ENCODE data around the gene RBM19.

The RBM19 gene

DNA sequence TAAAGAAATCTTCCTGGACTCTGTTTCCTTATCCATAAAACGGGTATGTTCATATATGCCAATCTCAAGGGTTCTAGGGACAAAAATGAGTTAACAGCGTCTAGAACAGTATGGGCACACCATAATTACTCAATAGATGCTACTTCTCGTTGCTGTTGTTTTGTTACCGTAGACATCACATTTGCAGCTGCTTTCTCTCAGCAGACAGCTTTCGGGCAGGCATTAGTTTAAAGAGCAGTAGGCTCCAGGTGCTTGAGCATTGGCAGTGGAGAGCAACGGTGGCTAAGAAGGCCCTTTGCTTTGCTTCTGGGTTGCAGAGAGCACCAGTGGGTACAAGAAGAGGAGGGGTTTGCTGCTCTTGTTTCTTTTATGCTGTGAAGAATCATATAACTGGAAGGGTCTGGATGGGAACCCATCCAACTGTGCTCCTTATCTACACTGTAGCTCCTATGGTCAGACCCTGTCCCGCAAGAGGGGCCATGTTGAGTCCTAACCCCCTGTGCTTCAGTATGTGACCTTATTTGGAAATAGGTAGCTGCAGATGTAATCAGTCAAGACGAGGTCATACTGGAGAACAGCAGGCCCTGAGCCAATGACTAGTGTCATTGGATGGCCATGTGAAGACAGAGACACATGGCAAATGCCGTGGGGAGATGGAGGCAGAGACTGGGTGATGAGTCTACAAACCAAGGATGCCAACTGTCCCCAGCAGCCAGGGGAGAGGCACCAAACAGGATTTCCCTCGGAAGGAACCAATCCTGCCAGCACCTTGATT is 120.0 kb downstream of the RBM19 start:
- in situ Hi-C loops (cut with HindIII; ENCODE audit: low pct_unique_long_range_greater_than_20kb, low sequenced_read_pairs): no loop called here
- peak in 1 of 2 experiments; percentile 25 for DNase-seq (ENCODE audit: low read depth in 1 of 2, low spot score in 1 of 2)
- TF ChIP-seq JUND (IDR thresholded peaks at IDR 0.05; ENCODE audit: low read depth): no peak

DNA sequence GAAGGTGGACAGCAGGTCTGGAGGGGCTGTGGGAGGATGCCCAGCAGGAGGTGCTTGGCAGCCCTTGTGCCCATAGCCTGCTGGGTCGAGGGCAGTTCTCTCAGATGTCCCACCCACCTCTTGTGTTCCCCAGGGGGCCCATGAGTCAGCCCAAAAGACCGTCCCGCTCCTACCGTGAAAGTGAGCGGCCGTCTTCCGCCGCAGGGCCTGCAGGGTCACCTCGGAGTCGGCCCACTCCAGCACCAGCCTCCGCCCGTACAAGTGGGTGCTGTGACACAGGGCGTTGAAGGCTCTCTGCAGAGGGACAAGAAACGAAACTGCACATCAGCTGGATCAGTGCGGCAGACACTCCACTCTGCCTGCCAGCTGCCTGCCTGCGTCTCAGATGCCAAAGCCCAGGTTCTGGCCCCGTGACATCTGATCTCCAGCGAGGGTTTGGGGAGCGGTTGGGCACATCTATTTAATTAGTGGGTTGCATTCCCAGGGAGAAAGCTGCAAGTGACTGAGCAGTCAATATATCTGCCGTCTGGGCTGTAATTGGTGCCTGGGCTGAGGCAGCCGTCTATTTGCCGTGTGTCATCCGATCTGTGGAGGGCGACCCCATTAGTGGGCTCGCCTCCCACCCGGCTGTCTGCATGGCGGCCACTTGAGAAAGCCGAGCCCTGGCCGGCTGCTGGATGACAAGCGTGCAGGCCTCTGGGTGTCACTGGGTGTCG is 121.5 kb downstream of the RBM19 start:
- in situ Hi-C loops (cut with HindIII; ENCODE audit: low pct_unique_long_range_greater_than_20kb, low sequenced_read_pairs): no loop called here
- no peak for DNase-seq (ENCODE audit: low read depth in 1 of 2, low spot score in 1 of 2)

DNA sequence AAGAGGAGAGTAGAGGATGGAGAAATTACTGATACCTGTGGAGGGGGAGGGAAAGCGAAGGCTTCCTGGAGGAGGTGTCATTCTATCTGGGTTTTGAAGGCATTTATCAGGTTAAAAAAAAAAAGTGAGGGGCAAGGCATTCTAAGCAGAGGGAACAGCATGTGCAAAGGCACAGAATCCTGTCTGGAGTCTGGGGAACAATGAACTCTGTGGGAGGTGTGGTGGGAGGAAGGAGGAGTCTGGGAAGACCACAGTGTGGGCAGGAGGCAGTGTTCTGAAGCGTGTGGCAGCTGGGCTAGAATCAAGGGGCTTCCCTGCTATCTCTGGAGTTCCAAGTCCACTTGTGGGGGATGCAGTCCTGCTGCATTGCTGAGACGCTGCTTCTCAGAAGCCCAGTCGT is 123.4 kb downstream of the RBM19 start:
- DNase-seq (ENCODE audit: low read depth in 1 of 2, low spot score in 1 of 2): no peak
- no peak for TF ChIP-seq JUND (IDR thresholded peaks at IDR 0.05; ENCODE audit: low read depth)
- in situ Hi-C loops (cut with HindIII; ENCODE audit: low pct_unique_long_range_greater_than_20kb, low sequenced_read_pairs): no loop called here

More for the DNA sequence above, 121.5 kb downstream of the RBM19 start:
- no peak for TF ChIP-seq JUND (IDR thresholded peaks at IDR 0.05; ENCODE audit: low read depth)

DNA sequence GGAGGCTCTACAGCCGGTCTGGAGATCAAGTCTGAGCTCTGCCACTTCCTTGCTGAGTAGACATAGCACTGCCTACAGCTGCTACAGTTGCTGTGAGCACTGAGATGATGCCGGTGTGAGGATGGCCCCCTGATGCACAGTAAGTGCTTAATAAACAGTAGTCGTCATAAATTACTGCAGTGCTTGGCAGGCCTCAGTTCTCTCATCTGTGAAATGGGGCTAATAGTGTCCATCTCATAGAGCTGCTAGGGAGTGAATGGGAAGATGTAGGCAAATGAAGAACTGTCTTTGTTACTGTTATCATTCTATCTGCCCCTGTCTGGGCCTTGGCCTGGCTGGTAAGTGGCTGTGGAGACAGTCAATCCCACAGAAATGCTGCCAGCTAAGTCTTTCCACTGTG is 124.3 kb downstream of the RBM19 start:
- in situ Hi-C loops (cut with HindIII; ENCODE audit: low pct_unique_long_range_greater_than_20kb, low sequenced_read_pairs): no loop called here
- TF ChIP-seq JUND (IDR thresholded peaks at IDR 0.05; ENCODE audit: low read depth): no peak
- no peak for DNase-seq (ENCODE audit: low read depth in 1 of 2, low spot score in 1 of 2)

GRCh38 chr12:113840401-113841042 is 125.6 kb downstream of the RBM19 start:
- no peak for DNase-seq (ENCODE audit: low read depth in 1 of 2, low spot score in 1 of 2)
- no peak for TF ChIP-seq JUND (IDR thresholded peaks at IDR 0.05; ENCODE audit: low read depth)
- in situ Hi-C loops (cut with HindIII; ENCODE audit: low pct_unique_long_range_greater_than_20kb, low sequenced_read_pairs): no loop called here

DNA sequence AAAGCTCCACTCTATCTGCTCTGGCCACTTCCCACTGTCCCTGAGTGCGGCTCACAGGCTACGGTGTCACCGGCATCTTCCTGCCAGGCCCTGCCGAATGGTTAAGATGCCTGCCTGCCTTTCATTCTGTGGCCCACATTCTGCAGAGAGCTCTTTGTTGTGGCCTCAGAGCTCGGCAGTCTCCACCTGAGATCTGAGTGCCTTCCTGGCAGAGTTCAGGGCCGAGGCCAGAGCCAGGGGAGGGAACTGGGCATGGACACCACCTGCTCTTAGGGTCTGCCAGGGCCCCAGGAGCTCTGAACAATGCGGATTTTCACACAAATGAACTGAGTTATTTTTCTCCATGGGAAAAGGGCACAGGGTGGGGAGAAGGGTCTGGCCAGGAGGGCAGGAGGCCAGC is 127.2 kb downstream of the RBM19 start:
- in situ Hi-C loops (cut with HindIII; ENCODE audit: low pct_unique_long_range_greater_than_20kb, low sequenced_read_pairs): no loop called here
- TF ChIP-seq JUND (IDR thresholded peaks at IDR 0.05; ENCODE audit: low read depth): no peak
- DNase-seq (ENCODE audit: low read depth in 1 of 2, low spot score in 1 of 2): no peak

DNA sequence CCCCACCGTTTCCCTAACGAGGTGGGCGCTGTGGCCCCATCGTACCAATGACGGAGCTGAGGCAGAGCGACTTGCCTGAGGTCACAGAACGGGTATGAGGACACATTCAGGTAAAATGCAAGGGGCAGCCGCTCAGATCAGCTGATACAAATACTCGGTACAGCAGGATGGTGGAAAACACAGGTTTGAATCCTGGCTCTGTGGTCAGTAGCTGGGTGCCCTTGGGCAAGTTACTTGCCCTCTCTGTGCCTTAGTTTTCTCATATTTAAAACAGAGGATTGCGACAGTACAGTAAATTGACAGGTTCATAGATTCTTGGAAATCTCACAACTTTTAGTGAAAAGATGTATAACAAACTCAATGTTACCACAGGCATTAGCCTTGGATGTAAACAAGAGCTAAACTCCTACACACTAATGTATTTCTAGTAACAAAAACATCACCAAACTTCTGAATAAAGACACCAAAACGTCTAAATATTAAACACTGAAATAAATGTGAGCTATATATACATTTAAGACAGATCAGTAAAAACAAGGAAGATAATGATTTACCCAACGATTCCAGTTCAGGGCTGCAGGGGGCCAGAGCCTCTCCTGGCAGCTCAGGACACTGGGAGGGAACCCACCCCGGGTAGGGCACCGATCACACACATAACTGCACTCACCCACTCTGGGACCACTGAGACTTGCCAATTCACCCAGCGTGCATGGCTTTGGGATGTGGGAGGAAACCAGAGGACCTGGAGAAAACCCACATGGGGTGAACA is 128.4 kb downstream of the RBM19 start:
- TF ChIP-seq JUND (IDR thresholded peaks at IDR 0.05; ENCODE audit: low read depth): no peak
- in situ Hi-C loops (cut with HindIII; ENCODE audit: low pct_unique_long_range_greater_than_20kb, low sequenced_read_pairs): no loop called here
- DNase-seq (ENCODE audit: low read depth in 1 of 2, low spot score in 1 of 2): no peak

GRCh38 chr12:113837084-113837483 is 129.0 kb downstream of the RBM19 start:
- no peak for DNase-seq (ENCODE audit: low read depth in 1 of 2, low spot score in 1 of 2)
- in situ Hi-C loops (cut with HindIII; ENCODE audit: low pct_unique_long_range_greater_than_20kb, low sequenced_read_pairs): no loop called here
- TF ChIP-seq JUND (IDR thresholded peaks at IDR 0.05; ENCODE audit: low read depth): no peak

- TF ChIP-seq JUND (IDR thresholded peaks at IDR 0.05; ENCODE audit: low read depth): no peak
- no peak for DNase-seq (ENCODE audit: low read depth in 1 of 2, low spot score in 1 of 2)
- in situ Hi-C loops (cut with HindIII; ENCODE audit: low pct_unique_long_range_greater_than_20kb, low sequenced_read_pairs): no loop called here
Measured at GRCh38 chr12:113835896-113836295, 130.2 kb downstream of the RBM19 start.

- no peak for DNase-seq (ENCODE audit: low read depth in 1 of 2, low spot score in 1 of 2)
- in situ Hi-C loops (cut with HindIII; ENCODE audit: low pct_unique_long_range_greater_than_20kb, low sequenced_read_pairs): no loop called here
- no peak for TF ChIP-seq JUND (IDR thresholded peaks at IDR 0.05; ENCODE audit: low read depth)
Measured at GRCh38 chr12:113835433-113835832, 130.7 kb downstream of the RBM19 start.

- no peak for TF ChIP-seq JUND (IDR thresholded peaks at IDR 0.05; ENCODE audit: low read depth)
- no peak for DNase-seq (ENCODE audit: low read depth in 1 of 2, low spot score in 1 of 2)
- in situ Hi-C loops (cut with HindIII; ENCODE audit: low pct_unique_long_range_greater_than_20kb, low sequenced_read_pairs): no loop called here
Measured at GRCh38 chr12:113833422-113833821, 132.7 kb downstream of the RBM19 start.

GRCh38 chr12:113831476-113831875 is 134.6 kb downstream of the RBM19 start:
- DNase-seq (ENCODE audit: low read depth in 1 of 2, low spot score in 1 of 2): no peak
- TF ChIP-seq JUND (IDR thresholded peaks at IDR 0.05; ENCODE audit: low read depth): no peak
- in situ Hi-C loops (cut with HindIII; ENCODE audit: low pct_unique_long_range_greater_than_20kb, low sequenced_read_pairs): no loop called here
